Spleen (tissue), 7 donors: Measurements from ENCODE around the gene EIF4EBP2.

Experiments
- POLR2A ChIP-seq, 3 donors: fragments of 450-650 bp; IDR thresholded peaks; one replicate each; pipeline ENCODE4 v1.5.1; 2017; ENCODE audit warnings: antibody characterized with exemption in 3 of 3, mild to moderate bottlenecking in 1 of 3
- POLR2AphosphoS5 ChIP-seq, 3 donors: sonication (generic); formaldehyde crosslinking; IDR thresholded peaks; one replicate each; pipeline ENCODE4 v1.5.1; 2017; ENCODE audit warnings: antibody characterized with exemption in 3 of 3
- TF ChIP-seq, protein P1 (sequence below), 11 experiments: fragments of 200-600 bp in 7 of 11; fragments of 450-650 bp in 4 of 11; sonication (generic) in 4 of 11; IDR thresholded peaks in 8 of 11; conservative IDR thresholded peaks in 3 of 11; 1 replicate in 7 of 11; 2 replicates in 4 of 11; pipeline versions ENCODE4 v1.4.0 to v1.8.0; 2016 to 2021; ENCODE audit warnings: antibody characterized with exemption in 11 of 11, inconsistent platforms in 4 of 11, mild to moderate bottlenecking in 1 of 11
- donor health status: DM: no; HTN: no; CAD: no; lungs with moderate emphysema.
- donor health status: DM: no; HTN: no; CAD: no.
- donor health status: DM: no; HTN: no; CAD: no.

DNA sequence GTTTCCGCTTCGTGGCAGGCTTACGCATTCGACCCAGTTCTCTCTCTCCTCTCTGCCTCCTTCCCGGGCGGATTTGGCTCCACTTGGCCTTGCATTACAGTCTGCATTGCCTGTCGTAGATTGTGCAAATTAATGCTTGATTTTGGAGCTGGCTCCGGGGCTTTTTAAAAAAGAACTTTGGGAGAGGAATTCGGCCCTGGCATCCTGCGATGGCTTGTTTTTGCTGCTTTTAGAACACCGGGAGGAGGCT lies 767 bp downstream of the EIF4EBP2 start:
- TF ChIP-seq, protein P1, sequence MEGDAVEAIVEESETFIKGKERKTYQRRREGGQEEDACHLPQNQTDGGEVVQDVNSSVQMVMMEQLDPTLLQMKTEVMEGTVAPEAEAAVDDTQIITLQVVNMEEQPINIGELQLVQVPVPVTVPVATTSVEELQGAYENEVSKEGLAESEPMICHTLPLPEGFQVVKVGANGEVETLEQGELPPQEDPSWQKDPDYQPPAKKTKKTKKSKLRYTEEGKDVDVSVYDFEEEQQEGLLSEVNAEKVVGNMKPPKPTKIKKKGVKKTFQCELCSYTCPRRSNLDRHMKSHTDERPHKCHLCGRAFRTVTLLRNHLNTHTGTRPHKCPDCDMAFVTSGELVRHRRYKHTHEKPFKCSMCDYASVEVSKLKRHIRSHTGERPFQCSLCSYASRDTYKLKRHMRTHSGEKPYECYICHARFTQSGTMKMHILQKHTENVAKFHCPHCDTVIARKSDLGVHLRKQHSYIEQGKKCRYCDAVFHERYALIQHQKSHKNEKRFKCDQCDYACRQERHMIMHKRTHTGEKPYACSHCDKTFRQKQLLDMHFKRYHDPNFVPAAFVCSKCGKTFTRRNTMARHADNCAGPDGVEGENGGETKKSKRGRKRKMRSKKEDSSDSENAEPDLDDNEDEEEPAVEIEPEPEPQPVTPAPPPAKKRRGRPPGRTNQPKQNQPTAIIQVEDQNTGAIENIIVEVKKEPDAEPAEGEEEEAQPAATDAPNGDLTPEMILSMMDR (IDR thresholded peaks at IDR 0.05 in 8 of 11, conservative IDR thresholded peaks at IDR 0.05 in 3 of 11), result no peak
- TF ChIP-seq POLR2A (IDR thresholded peaks at IDR 0.05) (no peak), POLR2AphosphoS5 (IDR thresholded peaks at IDR 0.05) (no peak)
